GM20431 (cell line): ENCODE measurements around the gene VMAC.

ENCODE experiments used
- in situ Hi-C: fragments of 300-500 bp; cut with MseI, MboI; formaldehyde crosslinking; loops from one replicate; pipeline ENCODE4 v1.15.0; 2020; ENCODE audit warnings: low sequenced_read_pairs; ENCODE audit not compliant: unreplicated experiment

The VMAC gene

GRCh38 chr19:5948752-5949564, 44.3 kb downstream of the VMAC start:
- in situ Hi-C loops: no loop called here

- in situ Hi-C loops: no loop called here
Observed at GRCh38 chr19:5949792-5950305, 45.2 kb downstream of the VMAC start.

- in situ Hi-C loops: no loop called here
Observed at GRCh38 chr19:5950741-5951140, 46.1 kb downstream of the VMAC start.

- in situ Hi-C loops: no loop called here
Observed at GRCh38 chr19:5951338-5951861, 46.7 kb downstream of the VMAC start.

- in situ Hi-C loops: no loop called here
Observed at GRCh38 chr19:5952193-5953029, 47.7 kb downstream of the VMAC start.

- in situ Hi-C loops: no loop called here
Observed at GRCh38 chr19:5953030-5953589, 48.4 kb downstream of the VMAC start.

- in situ Hi-C loops: no loop called here
Observed at GRCh38 chr19:5953680-5954213, 49.1 kb downstream of the VMAC start.

GRCh38 chr19:5954293-5954692, 49.6 kb downstream of the VMAC start:
- in situ Hi-C loops: no loop called here

GRCh38 chr19:5955636-5955935, 50.9 kb downstream of the VMAC start:
- in situ Hi-C loops: no loop called here

GRCh38 chr19:5956323-5956722, 51.7 kb downstream of the VMAC start:
- in situ Hi-C loops: no loop called here

- in situ Hi-C loops: no loop called here
Observed at GRCh38 chr19:5956728-5957127, 52.1 kb downstream of the VMAC start.

GRCh38 chr19:5957170-5957569, 52.5 kb downstream of the VMAC start:
- in situ Hi-C loops: no loop called here

GRCh38 chr19:5958074-5958850, 53.6 kb downstream of the VMAC start:
- in situ Hi-C loops: no loop called here

GRCh38 chr19:5958851-5959122, 54.1 kb downstream of the VMAC start:
- in situ Hi-C loops: no loop called here

- in situ Hi-C loops: no loop called here
Observed at GRCh38 chr19:5959260-5960004, 54.8 kb downstream of the VMAC start.
